Fibroblast of lung (primary cell): ENCODE data around the gene ANXA6.

ENCODE experiments used
- CTCF ChIP-seq, 2 donors: IDR thresholded peaks in 1 of 2; conservative IDR thresholded peaks in 1 of 2; 1 replicate in 1 of 2; 2 replicates in 1 of 2; pipeline ENCODE4 v1.5.1; 2011 to 2012; ENCODE audit warnings: low read length in 2 of 2, control low read depth in 1 of 2, inconsistent platforms in 1 of 2, low read depth in 1 of 2, mild to moderate bottlenecking in 1 of 2
- EZH2 ChIP-seq: IDR thresholded peaks from 2 replicates; pipeline ENCODE4 v1.5.1; 2012; ENCODE audit warnings: low read length, control low read depth, mild to moderate bottlenecking; ENCODE audit errors: missing control alignments

- no peak for TF ChIP-seq CTCF (conservative IDR thresholded peaks at IDR 0.05 in 1 of 2, IDR thresholded peaks at IDR 0.05 in 1 of 2; ENCODE audit: low read depth in 1 of 2, low read length in 2 of 2)
- no peak for TF ChIP-seq EZH2
Measured at GRCh38 chr5:151052836-151053235, 104.7 kb downstream of the ANXA6 start.
